ENCODE results near the gene AKNAD1. TPM values are rescaled to one million over a fixed set of nuclear protein-coding genes. Genes with fewer than 3 reads are reported as not detected.

The AKNAD1 gene
- total RNA-seq, 4 donors from 2014 or later: 0.29 to 23.3 (median 0.98) TPM; not detected in 1

DNA sequence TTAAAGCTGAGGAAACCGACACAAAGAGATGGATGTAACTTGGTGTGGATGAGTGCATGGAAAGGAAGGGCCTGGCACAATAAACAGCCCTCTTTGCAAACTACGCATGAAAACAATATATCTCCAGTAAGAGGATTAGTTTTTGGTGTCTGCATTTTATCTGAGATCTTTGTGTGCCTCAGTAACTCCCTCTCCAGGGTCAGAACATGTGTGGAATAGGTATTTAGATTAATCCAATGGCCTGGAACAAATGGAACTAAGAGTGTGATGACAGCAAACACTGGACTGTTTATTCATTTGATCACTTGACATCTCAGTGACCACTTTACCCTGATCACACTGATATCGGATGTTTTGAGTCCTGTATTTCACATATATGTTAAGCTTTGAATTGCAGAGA, 45.3 kb downstream of the AKNAD1 start:
- H3K36me3 ChIP-seq: no peaks in the 10 kb centered on the region
- H3K9me3 ChIP-seq: no peaks in the 10 kb centered on the region
- intact Hi-C loops (cut with DNase I; ENCODE audit: low total_unique reads): loop anchor here (10.0 kb wide), 1 partner anchor 67 kb away; the partner anchor contains the start of gene STXBP3
- peaks cover 6 to 12% of the 10 kb centered on the region in 2 donors for H3K4me1 ChIP-seq
- no peak overlapping the region for H3K4me3 ChIP-seq
- no peak overlapping the region for H3K27ac ChIP-seq
- no peaks in the 10 kb centered on the region for H3K27me3 ChIP-seq
- TF ChIP-seq POLR2A (IDR thresholded peaks at IDR 0.05): no peak
- TF ChIP-seq, protein P1, sequence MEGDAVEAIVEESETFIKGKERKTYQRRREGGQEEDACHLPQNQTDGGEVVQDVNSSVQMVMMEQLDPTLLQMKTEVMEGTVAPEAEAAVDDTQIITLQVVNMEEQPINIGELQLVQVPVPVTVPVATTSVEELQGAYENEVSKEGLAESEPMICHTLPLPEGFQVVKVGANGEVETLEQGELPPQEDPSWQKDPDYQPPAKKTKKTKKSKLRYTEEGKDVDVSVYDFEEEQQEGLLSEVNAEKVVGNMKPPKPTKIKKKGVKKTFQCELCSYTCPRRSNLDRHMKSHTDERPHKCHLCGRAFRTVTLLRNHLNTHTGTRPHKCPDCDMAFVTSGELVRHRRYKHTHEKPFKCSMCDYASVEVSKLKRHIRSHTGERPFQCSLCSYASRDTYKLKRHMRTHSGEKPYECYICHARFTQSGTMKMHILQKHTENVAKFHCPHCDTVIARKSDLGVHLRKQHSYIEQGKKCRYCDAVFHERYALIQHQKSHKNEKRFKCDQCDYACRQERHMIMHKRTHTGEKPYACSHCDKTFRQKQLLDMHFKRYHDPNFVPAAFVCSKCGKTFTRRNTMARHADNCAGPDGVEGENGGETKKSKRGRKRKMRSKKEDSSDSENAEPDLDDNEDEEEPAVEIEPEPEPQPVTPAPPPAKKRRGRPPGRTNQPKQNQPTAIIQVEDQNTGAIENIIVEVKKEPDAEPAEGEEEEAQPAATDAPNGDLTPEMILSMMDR (IDR thresholded peaks at IDR 0.05): no peak
- DNase-seq: no peak

DNA sequence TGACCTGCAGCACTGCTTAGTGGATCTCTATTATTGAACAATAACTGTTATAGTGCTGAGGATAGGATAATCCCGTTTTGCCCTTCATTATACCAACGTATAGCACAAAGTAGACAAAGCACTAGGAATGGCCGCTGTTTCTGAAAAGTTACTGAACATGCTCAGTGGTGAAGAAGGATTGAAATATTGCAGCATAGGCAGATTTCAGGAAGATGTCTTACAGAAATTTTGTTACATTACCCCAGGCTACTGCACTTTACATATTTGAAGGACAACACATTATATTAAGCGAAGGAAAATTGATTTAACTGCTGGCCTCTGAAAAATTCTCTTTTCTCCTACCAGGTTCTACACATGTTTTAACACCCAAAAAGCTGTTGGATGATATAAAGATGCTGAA, 48.5 kb downstream of the AKNAD1 start:
- TF ChIP-seq, protein P1 (IDR thresholded peaks at IDR 0.05): no peak
- TF ChIP-seq POLR2A (IDR thresholded peaks at IDR 0.05): no peak
- intact Hi-C loops (cut with DNase I; ENCODE audit: low total_unique reads): no loop called here
- Histone ChIP-seq H3K36me3 (no peaks in the 10 kb centered on the region), H3K4me3 (no peak overlapping the region), H3K27ac (no peak overlapping the region), H3K27me3 (no peaks in the 10 kb centered on the region), H3K4me1 (no peaks in the 10 kb centered on the region), H3K9me3 (no peaks in the 10 kb centered on the region)
- DNase-seq: no peak

DNA sequence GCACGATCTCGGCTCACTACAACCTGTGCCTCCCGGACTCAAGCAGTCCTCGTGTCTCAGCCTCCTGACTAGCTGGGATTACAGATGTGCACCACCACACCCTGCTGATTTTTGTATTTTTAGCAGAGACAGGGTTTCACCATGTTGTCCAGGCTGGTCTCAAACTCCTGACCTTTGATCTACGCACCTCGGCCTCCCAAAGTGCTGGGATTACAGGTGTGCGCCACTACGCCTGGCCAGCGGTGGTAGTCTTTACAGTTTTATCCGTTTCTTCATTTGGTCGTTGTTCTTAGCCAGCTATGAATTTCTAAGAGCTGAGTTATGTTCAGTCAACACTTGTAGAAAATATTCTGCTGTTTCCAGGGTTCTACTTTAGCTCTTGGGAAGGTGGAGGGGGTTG, 53.3 kb downstream of the AKNAD1 start:
- H3K36me3 ChIP-seq: no peaks in the 10 kb centered on the region
- intact Hi-C loops (cut with DNase I; ENCODE audit: low total_unique reads): no loop called here

DNA sequence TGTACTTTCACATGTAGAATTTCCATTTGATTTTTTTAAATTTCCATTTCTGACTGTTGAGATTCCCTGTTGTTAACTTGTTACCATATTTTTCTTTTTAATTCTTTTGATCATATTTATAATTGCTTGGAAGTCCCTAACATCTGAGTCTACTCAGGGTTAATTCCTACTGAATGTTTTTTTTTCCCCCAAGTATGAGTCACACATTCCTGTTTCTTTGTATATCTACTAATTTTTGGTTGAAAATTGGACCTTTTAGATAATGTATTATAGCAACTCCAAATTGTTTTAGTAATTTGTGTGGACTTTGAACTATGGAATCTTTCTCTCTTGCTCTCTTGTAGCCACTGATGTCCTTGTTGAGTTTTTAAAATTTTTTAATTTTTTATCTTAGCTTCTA, 55.8 kb downstream of the AKNAD1 start:
- intact Hi-C loops (cut with DNase I; ENCODE audit: low total_unique reads): no loop called here
- H3K36me3 ChIP-seq: no peaks in the 10 kb centered on the region
- H3K27me3 ChIP-seq: no peaks in the 10 kb centered on the region
- H3K27ac ChIP-seq: no peak overlapping the region
- no peaks in the 10 kb centered on the region for H3K9me3 ChIP-seq
- DNase-seq: no peak
- TF ChIP-seq, protein P1 (IDR thresholded peaks at IDR 0.05): no peak
- TF ChIP-seq POLR2A (IDR thresholded peaks at IDR 0.05): no peak
- no peaks in the 10 kb centered on the region for H3K4me1 ChIP-seq
- no peak overlapping the region for H3K4me3 ChIP-seq

More for the DNA sequence above, 53.3 kb downstream of the AKNAD1 start:
- no peak overlapping the region for H3K27ac ChIP-seq
- no peaks in the 10 kb centered on the region for H3K9me3 ChIP-seq
- DNase-seq: no peak
- no peaks in the 10 kb centered on the region for H3K27me3 ChIP-seq
- H3K4me1 ChIP-seq: no peaks in the 10 kb centered on the region
- TF ChIP-seq POLR2A (IDR thresholded peaks at IDR 0.05): no peak
- TF ChIP-seq, protein P1 (IDR thresholded peaks at IDR 0.05): no peak
- H3K4me3 ChIP-seq: no peak overlapping the region

DNA sequence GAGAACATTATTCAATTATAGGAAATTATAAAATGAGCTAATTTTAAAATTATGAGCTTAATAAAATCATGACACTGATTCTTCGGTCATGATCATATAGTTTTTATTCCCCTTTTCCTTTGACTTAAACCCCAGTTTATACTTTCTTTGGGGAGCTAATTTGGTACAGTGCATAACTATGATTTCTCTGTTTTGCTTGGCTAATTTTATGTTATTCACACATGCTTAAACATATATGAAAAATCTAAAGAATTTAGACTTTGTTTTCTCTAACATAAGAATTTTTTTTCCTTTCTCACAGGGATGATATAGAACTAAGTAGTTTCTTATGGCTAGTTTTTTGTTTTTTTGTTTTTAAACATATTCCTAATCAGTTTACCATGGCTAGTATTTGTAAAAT, 57.9 kb downstream of the AKNAD1 start:
- H3K4me1 ChIP-seq: no peaks in the 10 kb centered on the region
- intact Hi-C loops (cut with DNase I; ENCODE audit: low total_unique reads): no loop called here
- H3K27ac ChIP-seq: no peak overlapping the region
- no peak for DNase-seq
- no peaks in the 10 kb centered on the region for H3K36me3 ChIP-seq
- TF ChIP-seq, protein P1 (IDR thresholded peaks at IDR 0.05): no peak
- no peak for TF ChIP-seq POLR2A (IDR thresholded peaks at IDR 0.05)
- H3K4me3 ChIP-seq: no peak overlapping the region
- no peaks in the 10 kb centered on the region for H3K27me3 ChIP-seq
- no peaks in the 10 kb centered on the region for H3K9me3 ChIP-seq

Data from uterus (tissue), 4 donors.